Progenitor cell of endocrine pancreas (in vitro differentiated cells): ENCODE results near the gene STX12. TPM values are rescaled to one million over a fixed set of nuclear protein-coding genes. Genes with fewer than 3 reads are reported as not detected.

Experiments used
- DNase-seq: peaks from one replicate; pipeline ENCODE4 v3.0.0; 2021; ENCODE audit warnings: low spot score; ENCODE audit not compliant: unreplicated experiment
- H3K27ac Mint-ChIP-seq: 2 replicates; pipeline ENCODE4 v1.8.0; 2021; ENCODE audit warnings: mild to moderate bottlenecking, moderate library complexity, mixed read lengths
- H3K27me3 Mint-ChIP-seq: 2 replicates; pipeline ENCODE4 v1.8.0; 2021; ENCODE audit warnings: mixed read lengths
- H3K36me3 Mint-ChIP-seq: 2 replicates; pipeline ENCODE4 v1.8.0; 2022; ENCODE audit warnings: mixed read lengths; ENCODE audit not compliant: insufficient read depth
- H3K4me1 Mint-ChIP-seq: 2 replicates; pipeline ENCODE4 v1.8.0; 2021; ENCODE audit warnings: low read depth, mixed read lengths
- H3K4me3 Mint-ChIP-seq: 2 replicates; pipeline ENCODE4 v1.8.0; 2021; ENCODE audit warnings: low read depth, mild to moderate bottlenecking, moderate library complexity, mixed read lengths
- H3K9me3 Mint-ChIP-seq: 2 replicates; pipeline ENCODE4 v1.8.0; 2021; ENCODE audit warnings: low read depth, mixed read lengths
- total RNA-seq: library from RNA; stranded (reverse); gene quantifications from 2 replicates; pipeline ENCODE4 v1.2.1, GENCODE V29; 2021
- TF ChIP-seq, protein P1 (sequence below): fragments of 200-600 bp; sonication (generic); IDR thresholded peaks from one replicate; pipeline ENCODE4 v1.5.0; 2021; ENCODE audit warnings: antibody characterized with exemption, mild to moderate bottlenecking; ENCODE audit not compliant: unreplicated experiment

Gene STX12
- total RNA-seq, 1 donor from 2014 or later = 24.3 TPM

DNA sequence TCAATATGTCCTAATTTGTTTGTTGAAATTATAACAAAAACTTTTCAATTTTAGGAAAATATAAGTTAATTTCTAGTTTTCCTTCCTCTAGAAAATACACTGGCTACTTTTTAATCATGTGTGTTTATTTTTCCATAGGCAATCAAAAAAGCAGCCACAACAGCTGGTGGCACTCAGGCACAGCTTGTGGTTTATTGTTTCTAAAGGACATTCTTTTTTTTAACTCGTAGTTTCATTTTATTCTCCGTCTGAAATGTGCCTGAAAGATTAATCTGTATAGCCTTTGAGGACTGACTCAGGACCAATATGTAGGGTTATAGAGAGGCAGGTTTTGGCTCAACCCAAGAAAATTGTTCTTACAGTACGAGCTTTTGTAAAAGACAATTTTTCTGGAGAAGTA lies 20.7 kb upstream of the STX12 start:
- no peak for DNase-seq
- TF ChIP-seq, protein P1, sequence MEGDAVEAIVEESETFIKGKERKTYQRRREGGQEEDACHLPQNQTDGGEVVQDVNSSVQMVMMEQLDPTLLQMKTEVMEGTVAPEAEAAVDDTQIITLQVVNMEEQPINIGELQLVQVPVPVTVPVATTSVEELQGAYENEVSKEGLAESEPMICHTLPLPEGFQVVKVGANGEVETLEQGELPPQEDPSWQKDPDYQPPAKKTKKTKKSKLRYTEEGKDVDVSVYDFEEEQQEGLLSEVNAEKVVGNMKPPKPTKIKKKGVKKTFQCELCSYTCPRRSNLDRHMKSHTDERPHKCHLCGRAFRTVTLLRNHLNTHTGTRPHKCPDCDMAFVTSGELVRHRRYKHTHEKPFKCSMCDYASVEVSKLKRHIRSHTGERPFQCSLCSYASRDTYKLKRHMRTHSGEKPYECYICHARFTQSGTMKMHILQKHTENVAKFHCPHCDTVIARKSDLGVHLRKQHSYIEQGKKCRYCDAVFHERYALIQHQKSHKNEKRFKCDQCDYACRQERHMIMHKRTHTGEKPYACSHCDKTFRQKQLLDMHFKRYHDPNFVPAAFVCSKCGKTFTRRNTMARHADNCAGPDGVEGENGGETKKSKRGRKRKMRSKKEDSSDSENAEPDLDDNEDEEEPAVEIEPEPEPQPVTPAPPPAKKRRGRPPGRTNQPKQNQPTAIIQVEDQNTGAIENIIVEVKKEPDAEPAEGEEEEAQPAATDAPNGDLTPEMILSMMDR = no peak
- Mint-ChIP-seq H3K27me3 (no peaks in the 10 kb centered on the region), H3K27ac (no peak overlapping the region), H3K4me3 (no peak overlapping the region), H3K4me1 (no peaks in the 10 kb centered on the region), H3K9me3 (no peaks in the 10 kb centered on the region), H3K36me3 (peaks cover 20% of the 10 kb centered on the region)

DNA sequence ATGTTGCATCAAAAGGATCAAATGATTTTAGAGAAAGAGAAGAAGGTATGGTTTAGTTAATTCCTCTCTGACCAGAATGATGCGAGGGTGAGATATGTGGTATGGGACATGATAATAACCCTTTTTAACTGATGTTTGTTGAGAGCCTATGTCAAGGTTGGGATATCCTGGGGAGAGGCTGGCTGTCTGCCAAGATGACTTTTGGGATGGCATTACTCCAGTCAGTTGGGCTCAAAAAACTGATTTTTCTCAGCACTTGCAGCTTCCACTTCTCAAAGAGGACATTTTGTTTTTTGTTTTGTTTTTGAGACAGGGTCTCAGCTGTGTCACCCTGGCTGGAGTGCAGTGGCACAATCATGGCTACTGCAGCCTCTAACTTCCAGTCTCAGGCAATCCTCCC lies 17.7 kb upstream of the STX12 start:
- H3K36me3 Mint-ChIP-seq = peaks cover 13% of the 10 kb centered on the region
- no peaks in the 10 kb centered on the region for H3K27me3 Mint-ChIP-seq
- no peaks in the 10 kb centered on the region for H3K4me1 Mint-ChIP-seq
- no peak for DNase-seq
- TF ChIP-seq, protein P1 = no peak
- H3K9me3 Mint-ChIP-seq = no peaks in the 10 kb centered on the region
- H3K4me3 Mint-ChIP-seq = no peak overlapping the region
- peak overlapping the region; percentile 78 for H3K27ac Mint-ChIP-seq

DNA sequence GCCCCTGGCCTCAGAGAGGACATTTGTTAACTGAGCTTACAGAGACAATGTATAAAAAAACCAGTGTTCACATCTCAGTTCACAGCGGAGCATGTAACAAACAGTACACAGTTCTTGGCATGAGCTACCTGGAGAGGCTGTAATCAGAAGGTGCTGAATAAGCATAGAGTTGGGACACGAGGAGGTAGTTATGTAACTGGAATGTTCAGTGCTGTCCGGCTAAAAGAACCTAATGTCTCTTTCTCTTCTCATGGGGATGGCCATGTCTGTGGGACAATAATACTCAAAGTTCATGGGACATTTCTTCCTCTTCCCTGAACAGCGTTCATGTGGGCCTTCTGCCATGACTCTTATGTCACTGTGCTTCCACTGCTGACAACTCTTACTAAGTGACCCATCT lies 17.2 kb upstream of the STX12 start:
- Mint-ChIP-seq H3K27ac (peak overlapping the region; percentile 78), H3K4me1 (no peaks in the 10 kb centered on the region), H3K36me3 (peaks cover 13% of the 10 kb centered on the region), H3K27me3 (no peaks in the 10 kb centered on the region), H3K9me3 (no peaks in the 10 kb centered on the region), H3K4me3 (no peak overlapping the region)
- TF ChIP-seq, protein P1 = no peak
- no peak for DNase-seq

DNA sequence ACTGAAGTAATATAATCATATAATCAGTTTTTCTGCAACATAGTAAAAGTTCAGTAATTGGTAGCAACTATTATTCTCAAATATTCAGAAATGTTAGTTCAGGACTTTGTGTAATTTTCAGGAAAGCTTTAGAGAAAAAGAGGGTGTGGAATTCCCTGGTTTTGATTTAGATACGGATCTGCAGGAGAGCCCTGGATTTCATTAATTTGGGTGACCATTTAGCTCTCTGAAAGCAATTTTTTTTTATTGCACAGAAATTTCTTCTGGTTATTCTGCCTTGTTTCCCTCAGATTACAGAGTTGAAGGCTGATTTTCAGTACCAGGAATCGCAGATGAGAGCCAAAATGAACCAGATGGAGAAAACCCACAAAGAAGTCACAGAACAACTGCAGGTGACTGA lies 13.8 kb upstream of the STX12 start:
- H3K27me3 Mint-ChIP-seq = no peaks in the 10 kb centered on the region
- no peak overlapping the region for H3K27ac Mint-ChIP-seq
- no peak for DNase-seq

DNA sequence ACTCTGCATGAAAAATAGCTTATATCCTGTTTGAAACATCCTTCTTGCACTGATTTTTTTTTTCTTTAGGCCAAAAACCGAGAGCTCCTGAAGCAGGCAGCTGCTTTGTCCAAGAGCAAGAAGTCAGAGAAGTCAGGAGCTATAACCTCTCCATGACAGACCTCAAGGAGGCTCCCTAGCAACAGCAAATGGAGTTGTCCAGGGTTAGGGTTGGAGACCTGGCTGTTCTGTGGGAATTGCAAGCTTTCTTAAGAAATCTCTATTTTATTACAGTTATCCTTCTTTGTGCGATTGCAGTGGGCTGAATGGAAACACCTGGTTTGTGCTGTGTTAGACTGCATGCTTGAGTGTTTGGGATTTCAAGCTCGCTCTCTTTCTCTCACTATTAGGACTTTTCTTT lies 12.6 kb upstream of the STX12 start:
- Mint-ChIP-seq H3K9me3 (no peaks in the 10 kb centered on the region), H3K36me3 (peaks cover 7% of the 10 kb centered on the region), H3K4me1 (no peaks in the 10 kb centered on the region), H3K4me3 (no peak overlapping the region), H3K27ac (no peak overlapping the region), H3K27me3 (no peaks in the 10 kb centered on the region)
- no peak for DNase-seq
- TF ChIP-seq, protein P1 = no peak

More for the DNA sequence above, 13.8 kb upstream of the STX12 start:
- TF ChIP-seq, protein P1 = no peak
- Mint-ChIP-seq H3K36me3 (peaks cover 10% of the 10 kb centered on the region), H3K4me3 (no peak overlapping the region), H3K9me3 (no peaks in the 10 kb centered on the region), H3K4me1 (no peaks in the 10 kb centered on the region)
